AG04449 (cell line): ENCODE measurements around the gene HLA-DMB.

ENCODE experiments used
- CTCF ChIA-PET: fragments of 350-600 bp; formaldehyde crosslinking; extraction: SDS; loops from one replicate; lab custom pipeline; 2021; ENCODE audit warnings: antibody characterized with exemption; lab: Yijun Ruan, JAX
- POLR2A ChIA-PET: fragments of 400-600, 350-600 bp; formaldehyde crosslinking; extraction: SDS; loops from one replicate; lab custom pipeline; 2020; ENCODE audit warnings: antibody characterized with exemption, inconsistent platforms; lab: Yijun Ruan, JAX
- DNase-seq: peaks from one replicate; pipeline ENCODE4 v3.0.0-alpha.2; 2010; ENCODE audit warnings: low read depth, low spot score
- H3K4me3 ChIP-seq: 2 replicates; pipeline ENCODE4 v1.5.1; 2011; ENCODE audit warnings: low read depth, mild to moderate bottlenecking, control low read depth, low read length
- CTCF ChIP-seq: IDR thresholded peaks from one replicate; pipeline ENCODE4 v1.5.1; 2011; ENCODE audit warnings: mild to moderate bottlenecking, moderate library complexity, low read length, control low read depth, inconsistent platforms; ENCODE audit not compliant: insufficient read depth; ENCODE audit errors: missing control alignments

HLA-DMB gene

GRCh38 chr6:32935551-32936238 lies 5.1 kb downstream of the HLA-DMB start:
- ChIA-PET POLR2A (interaction anchor here (0.9 to 1.0 kb wide), 2 partner anchors 36 to 37 kb away, joined by 3 to 7 read pairs; no protein-coding TSS in a partner anchor), CTCF (interaction anchor here (0.7 to 11.6 kb wide), 13 partner anchors 9 to 97 kb away, joined by 3 to 337 read pairs (median 6); partner anchors contain the start of genes HLA-DMA and TAP2)
- DNase-seq, result no peak
- TF ChIP-seq CTCF, result no peak
- no peak overlapping the region for H3K4me3 ChIP-seq

- H3K4me3 ChIP-seq, result no peak overlapping the region
- POLR2A ChIA-PET, result interaction anchor here (1.0 to 1.8 kb wide), 6 partner anchors 35 to 51 kb away, joined by 3 to 14 read pairs (median 4); no protein-coding TSS in a partner anchor
- TF ChIP-seq CTCF, result peak; percentile 73
- no peak for DNase-seq
- CTCF ChIA-PET, result interaction anchor here (0.6 to 11.6 kb wide), 51 partner anchors 10 to 314 kb away, joined by 3 to 337 read pairs (median 5); partner anchors contain the start of genes BRD2, HLA-DMA, PSMB9 and TAP1
These were observed 7.2 kb downstream of the HLA-DMB start for GRCh38 chr6:32933661-32934085.

- DNase-seq, result no peak
- CTCF ChIA-PET, result interaction anchor here (0.9 to 11.6 kb wide), 20 partner anchors 8 to 315 kb away, joined by 3 to 337 read pairs (median 32); partner anchors contain the start of genes BRD2, HLA-DMA and TAP2
- POLR2A ChIA-PET, result no interaction called here
- no peak for TF ChIP-seq CTCF
- no peak overlapping the region for H3K4me3 ChIP-seq
These were observed 8.5 kb downstream of the HLA-DMB start for GRCh38 chr6:32932132-32932868.

GRCh38 chr6:32931211-32931610 lies 9.6 kb downstream of the HLA-DMB start:
- no peak overlapping the region for H3K4me3 ChIP-seq
- CTCF ChIA-PET, result interaction anchor here (1.1 to 11.6 kb wide), 7 partner anchors 12 to 56 kb away, joined by 7 to 337 read pairs (median 54); partner anchors contain the start of genes BRD2 and HLA-DMA
- no peak for TF ChIP-seq CTCF
- DNase-seq, result no peak
- POLR2A ChIA-PET, result no interaction called here

GRCh38 chr6:32922083-32922482 lies 18.7 kb downstream of the HLA-DMB start:
- ChIA-PET CTCF (interaction anchor here (2.4 to 5.9 kb wide), 3 partner anchors 9 to 12 kb away, joined by 6 to 42 read pairs (median 37); no protein-coding TSS in a partner anchor), POLR2A (no interaction called here)
- no peak for DNase-seq
- no peak overlapping the region for H3K4me3 ChIP-seq
- no peak for TF ChIP-seq CTCF
